HepG2 (cell line): Measurements from ENCODE around the gene SRSF4. TPM values are rescaled to one million over a fixed set of nuclear protein-coding genes. Genes with fewer than 3 reads are reported as not detected.

Source experiments
- AGO1 ChIP-seq: fragments of 200-400 bp; formaldehyde crosslinking; IDR thresholded peaks from 2 replicates; pipeline ENCODE4 v1.6.1; 2017; ENCODE audit warnings: mild to moderate bottlenecking, low read depth, low read length, moderate library complexity; ENCODE audit not compliant: poor library complexity, severe bottlenecking
- DNMT1 ChIP-seq: sonication (generic); formaldehyde crosslinking; IDR thresholded peaks from 2 replicates; pipeline ENCODE4 v1.5.1; 2020; ENCODE audit warnings: mild to moderate bottlenecking, missing genetic modification reagents
- HNRNPLL ChIP-seq: fragments of 200-400 bp; formaldehyde crosslinking; IDR thresholded peaks from 2 replicates; pipeline ENCODE4 v1.6.1; 2017; ENCODE audit warnings: mild to moderate bottlenecking, low read depth, low read length; ENCODE audit not compliant: poor library complexity, severe bottlenecking
- HOXD1 ChIP-seq: sonication (generic); formaldehyde crosslinking; IDR thresholded peaks from 2 replicates; pipeline ENCODE4 v1.5.0; 2020; ENCODE audit warnings: missing genetic modification reagents
- MTF2 ChIP-seq: sonication (generic); formaldehyde crosslinking; IDR thresholded peaks from 2 replicates; pipeline ENCODE4 v1.5.0; 2020; ENCODE audit warnings: missing genetic modification reagents, borderline replicate concordance
- MXD4 ChIP-seq: IDR thresholded peaks from 2 replicates; pipeline ENCODE4 v1.6.1; 2016; ENCODE audit warnings: mild to moderate bottlenecking, missing biosample characterization, missing genetic modification reagents
- NFKBIZ ChIP-seq: IDR thresholded peaks from 2 replicates; pipeline ENCODE4 v1.6.1; 2018; ENCODE audit warnings: missing genetic modification reagents, missing compliant biosample characterization
- NFRKB ChIP-seq: fragments of 450-650 bp; IDR thresholded peaks from 2 replicates; pipeline ENCODE4 v1.6.1; 2017
- PITX1 ChIP-seq: sonication (generic); formaldehyde crosslinking; IDR thresholded peaks from 2 replicates; pipeline ENCODE4 v1.5.1; 2020; ENCODE audit warnings: mild to moderate bottlenecking, missing genetic modification reagents
- ZEB1 ChIP-seq: IDR thresholded peaks from 2 replicates; pipeline ENCODE4 v1.6.1; 2012; ENCODE audit warnings: mild to moderate bottlenecking, low read depth, inconsistent platforms; ENCODE audit not compliant: insufficient replicate concordance
- ZNF225 ChIP-seq: sonication (generic); formaldehyde crosslinking; IDR thresholded peaks from 2 replicates; pipeline ENCODE4 v1.4.0; 2020; ENCODE audit warnings: mild to moderate bottlenecking, missing genetic modification reagents
- ZNF484 ChIP-seq: sonication (generic); formaldehyde crosslinking; IDR thresholded peaks from 2 replicates; pipeline ENCODE4 v1.5.1; 2020; ENCODE audit warnings: mild to moderate bottlenecking, low read depth, missing genetic modification reagents, borderline replicate concordance
- ZNF883 ChIP-seq: sonication (generic); formaldehyde crosslinking; IDR thresholded peaks from 2 replicates; pipeline ENCODE4 v1.5.1; 2020; ENCODE audit warnings: mild to moderate bottlenecking, missing genetic modification reagents; ENCODE audit errors: not compliant biosample characterization
- polyA plus RNA-seq, 8 experiments: library from polyadenylated mRNA; depleted of rRNA in 3 of 8; stranded (reverse) in 7 of 8; unstranded in 1 of 8; fragments of >200 nt; fragmentation: Illumina TruSeq in 4 of 8; extraction: Trizol in 4 of 8; gene quantifications; 2 replicates each; pipeline versions ENCODE4 v1.2.1 to v1.2.3, GENCODE V29; 2011 to 2016; ENCODE audit warnings: low read depth in 4 of 8, missing spikeins in 1 of 8, mixed read lengths in 1 of 8; ENCODE audit not compliant: insufficient read depth in 1 of 8
- total RNA-seq, 5 experiments: library from RNA; depleted of rRNA; stranded (reverse); fragments of >200 nt; fragmentation: Illumina TruSeq; extraction: Trizol; gene quantifications; 2 replicates each; pipeline ENCODE4 v1.2.3, GENCODE V29; 2016; ENCODE audit warnings: low read depth in 1 of 5
- TF ChIP-seq, protein P1 (sequence below): sonication (generic); formaldehyde crosslinking; IDR thresholded peaks from one replicate; pipeline ENCODE4 v1.5.1; 2020; ENCODE audit warnings: mild to moderate bottlenecking, missing genetic modification reagents; ENCODE audit errors: not compliant biosample characterization
- TF ChIP-seq, protein P2 (sequence below): sonication (generic); formaldehyde crosslinking; IDR thresholded peaks from 2 replicates; pipeline ENCODE4 v1.8.1; 2023; ENCODE audit warnings: mild to moderate bottlenecking, missing genetic modification reagents
- TF ChIP-seq, protein P3 (sequence below): sonication (generic); formaldehyde crosslinking; IDR thresholded peaks from 2 replicates; pipeline ENCODE4 v1.5.0; 2020; ENCODE audit warnings: mild to moderate bottlenecking, missing genetic modification reagents

SRSF4 gene
- total and polyA plus RNA-seq, 2 of the 13 experiments (the other 11 are each of a cell fraction or from before 2014, with no cell fraction given), result 37.7 to 50.9 TPM

DNA sequence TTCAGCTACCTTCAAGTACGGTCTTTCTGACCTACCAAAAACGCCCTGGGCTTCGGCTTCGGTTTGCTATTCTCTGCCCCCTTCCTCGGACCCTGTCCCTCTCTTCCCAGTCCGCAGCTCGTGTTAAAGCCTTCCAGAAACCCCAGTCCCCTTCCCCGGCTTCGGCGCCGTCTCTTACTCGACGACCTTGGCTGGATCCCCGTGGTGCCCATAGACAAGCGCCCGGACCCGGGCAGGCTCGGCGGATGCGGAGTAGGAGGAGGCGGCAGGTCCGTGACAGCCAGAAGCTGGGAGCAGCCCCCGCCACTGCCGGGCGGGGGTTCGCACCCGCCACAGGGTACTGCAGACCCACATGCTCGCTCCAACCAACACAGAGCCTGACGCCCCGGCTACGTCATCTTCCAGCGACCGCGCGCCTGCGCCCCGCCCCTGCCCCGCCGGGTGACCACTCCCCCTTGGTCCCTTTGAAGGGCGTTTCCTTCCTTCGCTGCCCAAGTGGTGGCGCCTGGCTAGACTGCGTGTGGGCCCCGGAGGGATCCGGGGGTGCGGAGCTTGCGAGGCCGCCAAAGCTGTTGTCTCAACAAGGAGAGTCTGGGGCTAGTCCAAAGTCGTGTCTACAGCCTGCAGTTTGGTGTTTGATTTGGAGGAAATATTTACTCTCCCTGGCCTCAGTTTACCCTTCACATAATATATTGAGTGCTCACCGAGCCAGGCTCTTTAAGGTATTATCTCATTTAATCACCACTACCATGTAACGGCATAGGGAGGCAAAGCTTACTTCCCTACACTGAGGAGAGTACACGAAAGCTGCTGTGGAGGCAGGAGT lies 49.1 kb upstream of the SRSF4 start, which contains the start of gene MECR (continued):
- peak; percentile 75 for TF ChIP-seq ZNF883 (CRISPR knock-in tag)
- no peak for TF ChIP-seq ZNF484
- TF ChIP-seq AGO1, result no peak
- peak; percentile 88; the same call in 1 of the 2 replicates for TF ChIP-seq MXD4 (CRISPR knock-in tag)
- TF ChIP-seq HNRNPLL, result peak; percentile 66
- TF ChIP-seq, protein P1, sequence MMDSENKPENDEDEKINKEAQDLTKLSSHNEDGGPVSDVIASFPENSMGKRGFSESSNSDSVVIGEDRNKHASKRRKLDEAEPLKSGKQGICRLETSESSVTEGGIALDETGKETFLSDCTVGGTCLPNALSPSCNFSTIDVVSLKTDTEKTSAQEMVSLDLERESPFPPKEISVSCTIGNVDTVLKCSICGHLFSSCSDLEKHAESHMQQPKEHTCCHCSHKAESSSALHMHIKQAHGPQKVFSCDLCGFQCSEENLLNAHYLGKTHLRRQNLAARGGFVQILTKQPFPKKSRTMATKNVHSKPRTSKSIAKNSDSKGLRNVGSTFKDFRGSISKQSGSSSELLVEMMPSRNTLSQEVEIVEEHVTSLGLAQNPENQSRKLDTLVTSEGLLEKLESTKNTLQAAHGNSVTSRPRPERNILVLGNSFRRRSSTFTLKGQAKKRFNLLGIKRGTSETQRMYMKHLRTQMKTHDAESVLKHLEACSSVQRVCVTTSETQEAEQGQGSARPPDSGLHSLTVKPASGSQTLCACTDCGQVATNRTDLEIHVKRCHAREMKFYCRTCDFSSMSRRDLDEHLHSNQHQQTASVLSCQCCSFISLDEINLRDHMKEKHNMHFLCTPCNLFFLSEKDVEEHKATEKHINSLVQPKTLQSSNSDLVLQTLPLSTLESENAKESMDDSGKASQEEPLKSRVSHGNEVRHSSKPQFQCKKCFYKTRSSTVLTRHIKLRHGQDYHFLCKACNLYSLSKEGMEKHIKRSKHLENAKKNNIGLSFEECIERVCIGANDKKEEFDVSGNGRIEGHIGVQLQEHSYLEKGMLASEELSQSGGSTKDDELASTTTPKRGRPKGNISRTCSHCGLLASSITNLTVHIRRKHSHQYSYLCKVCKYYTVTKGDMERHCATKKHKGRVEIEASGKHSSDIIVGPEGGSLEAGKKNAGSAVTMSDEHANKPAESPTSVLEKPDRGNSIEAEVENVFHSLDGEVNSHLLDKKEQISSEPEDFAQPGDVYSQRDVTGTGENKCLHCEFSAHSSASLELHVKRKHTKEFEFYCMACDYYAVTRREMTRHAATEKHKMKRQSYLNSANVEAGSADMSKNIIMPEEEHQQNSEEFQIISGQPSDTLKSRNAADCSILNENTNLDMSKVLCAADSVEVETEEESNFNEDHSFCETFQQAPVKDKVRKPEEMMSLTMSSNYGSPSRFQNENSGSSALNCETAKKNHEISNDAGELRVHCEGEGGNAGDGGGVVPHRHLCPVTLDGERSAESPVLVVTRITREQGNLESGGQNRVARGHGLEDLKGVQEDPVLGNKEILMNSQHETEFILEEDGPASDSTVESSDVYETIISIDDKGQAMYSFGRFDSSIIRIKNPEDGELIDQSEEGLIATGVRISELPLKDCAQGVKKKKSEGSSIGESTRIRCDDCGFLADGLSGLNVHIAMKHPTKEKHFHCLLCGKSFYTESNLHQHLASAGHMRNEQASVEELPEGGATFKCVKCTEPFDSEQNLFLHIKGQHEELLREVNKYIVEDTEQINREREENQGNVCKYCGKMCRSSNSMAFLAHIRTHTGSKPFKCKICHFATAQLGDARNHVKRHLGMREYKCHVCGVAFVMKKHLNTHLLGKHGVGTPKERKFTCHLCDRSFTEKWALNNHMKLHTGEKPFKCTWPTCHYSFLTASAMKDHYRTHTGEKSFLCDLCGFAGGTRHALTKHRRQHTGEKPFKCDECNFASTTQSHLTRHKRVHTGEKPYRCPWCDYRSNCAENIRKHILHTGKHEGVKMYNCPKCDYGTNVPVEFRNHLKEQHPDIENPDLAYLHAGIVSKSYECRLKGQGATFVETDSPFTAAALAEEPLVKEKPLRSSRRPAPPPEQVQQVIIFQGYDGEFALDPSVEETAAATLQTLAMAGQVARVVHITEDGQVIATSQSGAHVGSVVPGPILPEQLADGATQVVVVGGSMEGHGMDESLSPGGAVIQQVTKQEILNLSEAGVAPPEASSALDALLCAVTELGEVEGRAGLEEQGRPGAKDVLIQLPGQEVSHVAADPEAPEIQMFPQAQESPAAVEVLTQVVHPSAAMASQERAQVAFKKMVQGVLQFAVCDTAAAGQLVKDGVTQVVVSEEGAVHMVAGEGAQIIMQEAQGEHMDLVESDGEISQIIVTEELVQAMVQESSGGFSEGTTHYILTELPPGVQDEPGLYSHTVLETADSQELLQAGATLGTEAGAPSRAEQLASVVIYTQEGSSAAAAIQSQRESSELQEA (CRISPR knock-in tag), result no peak
- TF ChIP-seq NFKBIZ, result no peak
- TF ChIP-seq ZEB1, result no peak
- TF ChIP-seq MTF2, result no peak
- peak; percentile 58; the same call in 1 of the 2 replicates for TF ChIP-seq PITX1
- TF ChIP-seq HOXD1 (CRISPR knock-in tag), result no peak
- TF ChIP-seq NFRKB, result no peak
- TF ChIP-seq, protein P2, sequence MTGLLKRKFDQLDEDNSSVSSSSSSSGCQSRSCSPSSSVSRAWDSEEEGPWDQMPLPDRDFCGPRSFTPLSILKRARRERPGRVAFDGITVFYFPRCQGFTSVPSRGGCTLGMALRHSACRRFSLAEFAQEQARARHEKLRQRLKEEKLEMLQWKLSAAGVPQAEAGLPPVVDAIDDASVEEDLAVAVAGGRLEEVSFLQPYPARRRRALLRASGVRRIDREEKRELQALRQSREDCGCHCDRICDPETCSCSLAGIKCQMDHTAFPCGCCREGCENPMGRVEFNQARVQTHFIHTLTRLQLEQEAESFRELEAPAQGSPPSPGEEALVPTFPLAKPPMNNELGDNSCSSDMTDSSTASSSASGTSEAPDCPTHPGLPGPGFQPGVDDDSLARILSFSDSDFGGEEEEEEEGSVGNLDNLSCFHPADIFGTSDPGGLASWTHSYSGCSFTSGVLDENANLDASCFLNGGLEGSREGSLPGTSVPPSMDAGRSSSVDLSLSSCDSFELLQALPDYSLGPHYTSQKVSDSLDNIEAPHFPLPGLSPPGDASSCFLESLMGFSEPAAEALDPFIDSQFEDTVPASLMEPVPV (CRISPR knock-in tag), result no peak
- TF ChIP-seq ZNF225 (CRISPR knock-in tag), result 0 out of 2 replicates have a peak, but pooled peaks have one; percentile 28
- TF ChIP-seq, protein P3, sequence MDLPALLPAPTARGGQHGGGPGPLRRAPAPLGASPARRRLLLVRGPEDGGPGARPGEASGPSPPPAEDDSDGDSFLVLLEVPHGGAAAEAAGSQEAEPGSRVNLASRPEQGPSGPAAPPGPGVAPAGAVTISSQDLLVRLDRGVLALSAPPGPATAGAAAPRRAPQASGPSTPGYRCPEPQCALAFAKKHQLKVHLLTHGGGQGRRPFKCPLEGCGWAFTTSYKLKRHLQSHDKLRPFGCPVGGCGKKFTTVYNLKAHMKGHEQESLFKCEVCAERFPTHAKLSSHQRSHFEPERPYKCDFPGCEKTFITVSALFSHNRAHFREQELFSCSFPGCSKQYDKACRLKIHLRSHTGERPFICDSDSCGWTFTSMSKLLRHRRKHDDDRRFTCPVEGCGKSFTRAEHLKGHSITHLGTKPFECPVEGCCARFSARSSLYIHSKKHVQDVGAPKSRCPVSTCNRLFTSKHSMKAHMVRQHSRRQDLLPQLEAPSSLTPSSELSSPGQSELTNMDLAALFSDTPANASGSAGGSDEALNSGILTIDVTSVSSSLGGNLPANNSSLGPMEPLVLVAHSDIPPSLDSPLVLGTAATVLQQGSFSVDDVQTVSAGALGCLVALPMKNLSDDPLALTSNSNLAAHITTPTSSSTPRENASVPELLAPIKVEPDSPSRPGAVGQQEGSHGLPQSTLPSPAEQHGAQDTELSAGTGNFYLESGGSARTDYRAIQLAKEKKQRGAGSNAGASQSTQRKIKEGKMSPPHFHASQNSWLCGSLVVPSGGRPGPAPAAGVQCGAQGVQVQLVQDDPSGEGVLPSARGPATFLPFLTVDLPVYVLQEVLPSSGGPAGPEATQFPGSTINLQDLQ, result no peak
- no peak for TF ChIP-seq DNMT1 (CRISPR knock-in tag)
